Left lung (tissue), 10 donors: ENCODE results near the gene PHF20. TPM values are rescaled to one million over a fixed set of nuclear protein-coding genes. Genes with fewer than 3 reads are reported as not detected.

Experiments used
- ATAC-seq: fragments of 200-7000 bp; cut with Tn5 transposase; one replicate; pipeline ENCODE4 v1.9.1; 2020; ENCODE audit warnings: moderate library complexity
- DNase-seq, 4 donors: peaks; one replicate each; pipeline ENCODE4 v3.0.0-alpha.2; 2013 to 2020
- H3K27ac ChIP-seq, 2 donors: fragments of 200-600 bp; sonication (generic) in 1 of 2; one replicate each; pipeline versions ENCODE4 v1.5.0 to v1.8.0; 2020 to 2021
- H3K27me3 ChIP-seq, 2 donors: fragments of 200-600 bp; sonication (generic) in 1 of 2; one replicate each; pipeline versions ENCODE4 v1.5.0 to v1.8.0; 2020 to 2021
- H3K36me3 ChIP-seq, 2 donors: fragments of 200-600 bp; sonication (generic) in 1 of 2; one replicate each; pipeline versions ENCODE4 v1.5.0 to v1.8.0; 2020 to 2021
- H3K4me1 ChIP-seq, 2 donors: fragments of 200-600 bp; one replicate each; pipeline ENCODE4 v1.8.0; 2021
- H3K4me3 ChIP-seq, 2 donors: fragments of 200-600 bp; sonication (generic) in 1 of 2; one replicate each; pipeline versions ENCODE4 v1.5.0 to v1.8.0; 2020 to 2021; ENCODE audit warnings: mild to moderate bottlenecking in 1 of 2
- H3K9me3 ChIP-seq, 2 donors: fragments of 200-600 bp; sonication (generic) in 1 of 2; one replicate each; pipeline versions ENCODE4 v1.5.0 to v1.8.0; 2020 to 2021
- intact Hi-C, 2 donors: fragments of 100-400 bp; cut with DNase I; formaldehyde crosslinking; loops; one replicate each; pipeline versions ENCODE4 v1.11.2 to v1.14.2; 2022
- polyA plus RNA-seq, 6 donors: library from polyadenylated mRNA; unstranded; fragments of 120-200 nt; gene quantifications; one replicate each; pipeline ENCODE4 v1.2.1, GENCODE V29; 2013; ENCODE audit not compliant: insufficient read length in 6 of 6
- total RNA-seq, 2 donors: library from RNA; stranded (reverse); fragmentation: NEBNext Ultra II Directional; extraction: Animal tissue kit (Norgen Biotek cat#: 25700); gene quantifications; one replicate each; pipeline ENCODE4 v1.2.1, GENCODE V29; 2021
- TF ChIP-seq, protein P1 (sequence below), 2 donors: fragments of 200-600 bp; sonication (generic) in 1 of 2; IDR thresholded peaks; one replicate each; pipeline versions ENCODE4 v1.5.0 to v1.8.0; 2021; ENCODE audit warnings: antibody characterized with exemption in 2 of 2
- donor health status: DM: no; HTN: yes; CAD: no.
- donor health status: DM: no; HTN: no; CAD: no.

The PHF20 gene
- total and polyA plus RNA-seq, 8 donors: 31.1 to 43.4 (median 39.6) TPM

- peaks cover 0 to 5% of the 10 kb centered on the region in 2 donors for H3K4me1 ChIP-seq
- H3K27ac ChIP-seq: no peak overlapping the region
- no peak overlapping the region for H3K4me3 ChIP-seq
- intact Hi-C loops: no loop called here
- H3K27me3 ChIP-seq: no peaks in the 10 kb centered on the region
- DNase-seq (no peak), ATAC-seq (no peak)
- TF ChIP-seq, protein P1, sequence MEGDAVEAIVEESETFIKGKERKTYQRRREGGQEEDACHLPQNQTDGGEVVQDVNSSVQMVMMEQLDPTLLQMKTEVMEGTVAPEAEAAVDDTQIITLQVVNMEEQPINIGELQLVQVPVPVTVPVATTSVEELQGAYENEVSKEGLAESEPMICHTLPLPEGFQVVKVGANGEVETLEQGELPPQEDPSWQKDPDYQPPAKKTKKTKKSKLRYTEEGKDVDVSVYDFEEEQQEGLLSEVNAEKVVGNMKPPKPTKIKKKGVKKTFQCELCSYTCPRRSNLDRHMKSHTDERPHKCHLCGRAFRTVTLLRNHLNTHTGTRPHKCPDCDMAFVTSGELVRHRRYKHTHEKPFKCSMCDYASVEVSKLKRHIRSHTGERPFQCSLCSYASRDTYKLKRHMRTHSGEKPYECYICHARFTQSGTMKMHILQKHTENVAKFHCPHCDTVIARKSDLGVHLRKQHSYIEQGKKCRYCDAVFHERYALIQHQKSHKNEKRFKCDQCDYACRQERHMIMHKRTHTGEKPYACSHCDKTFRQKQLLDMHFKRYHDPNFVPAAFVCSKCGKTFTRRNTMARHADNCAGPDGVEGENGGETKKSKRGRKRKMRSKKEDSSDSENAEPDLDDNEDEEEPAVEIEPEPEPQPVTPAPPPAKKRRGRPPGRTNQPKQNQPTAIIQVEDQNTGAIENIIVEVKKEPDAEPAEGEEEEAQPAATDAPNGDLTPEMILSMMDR (IDR thresholded peaks at IDR 0.05): no peak
- no peaks in the 10 kb centered on the region for H3K36me3 ChIP-seq
- no peaks in the 10 kb centered on the region for H3K9me3 ChIP-seq
Measured at GRCh38 chr20:35974256-35974655, 202.4 kb downstream of the PHF20 start.

- H3K27ac ChIP-seq: no peak overlapping the region
- peaks cover 0 to 5% of the 10 kb centered on the region in 2 donors for H3K4me1 ChIP-seq
- intact Hi-C loops: no loop called here
- DNase-seq (peak in 2 of 4 donors; percentile 74 to 85), ATAC-seq (peak; percentile 35)
- TF ChIP-seq, protein P1 (IDR thresholded peaks at IDR 0.05): no peak
- no peaks in the 10 kb centered on the region for H3K9me3 ChIP-seq
- no peaks in the 10 kb centered on the region for H3K36me3 ChIP-seq
- no peak overlapping the region for H3K4me3 ChIP-seq
- no peaks in the 10 kb centered on the region for H3K27me3 ChIP-seq
Measured at GRCh38 chr20:35975576-35976373, 204.0 kb downstream of the PHF20 start.

DNA sequence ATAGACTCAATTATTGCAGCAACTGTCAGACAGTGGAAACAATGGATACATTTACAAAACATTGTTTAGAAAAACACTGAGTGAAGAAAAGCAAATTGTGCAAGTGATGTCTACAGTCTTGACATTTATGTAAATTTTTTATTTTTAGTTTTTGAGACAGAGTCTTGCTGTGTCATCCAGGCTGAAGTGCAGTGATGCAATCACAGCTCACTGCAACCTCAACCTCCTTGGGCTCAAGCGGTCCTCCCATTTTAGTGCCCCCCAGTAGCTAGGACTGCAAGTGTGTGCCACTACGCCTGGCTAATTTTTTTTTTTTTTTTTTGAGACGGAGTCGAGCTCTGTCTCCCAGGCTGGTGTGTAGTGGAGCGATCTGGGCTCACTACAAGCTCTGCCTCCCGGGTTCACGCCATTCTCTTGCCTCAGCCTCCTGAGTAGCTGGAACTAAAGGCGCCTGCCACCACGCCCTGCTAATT is 206.3 kb downstream of the PHF20 start:
- ATAC-seq (peak; percentile 49), DNase-seq (peak in 2 of 4 donors; percentile 24 to 64)
- Histone ChIP-seq H3K4me3 (no peak overlapping the region), H3K27me3 (no peaks in the 10 kb centered on the region), H3K4me1 (peaks cover 0 to 5% of the 10 kb centered on the region in 2 donors), H3K27ac (no peak overlapping the region), H3K36me3 (no peaks in the 10 kb centered on the region), H3K9me3 (no peaks in the 10 kb centered on the region)
- intact Hi-C loops: no loop called here
- TF ChIP-seq, protein P1 (IDR thresholded peaks at IDR 0.05): no peak

DNA sequence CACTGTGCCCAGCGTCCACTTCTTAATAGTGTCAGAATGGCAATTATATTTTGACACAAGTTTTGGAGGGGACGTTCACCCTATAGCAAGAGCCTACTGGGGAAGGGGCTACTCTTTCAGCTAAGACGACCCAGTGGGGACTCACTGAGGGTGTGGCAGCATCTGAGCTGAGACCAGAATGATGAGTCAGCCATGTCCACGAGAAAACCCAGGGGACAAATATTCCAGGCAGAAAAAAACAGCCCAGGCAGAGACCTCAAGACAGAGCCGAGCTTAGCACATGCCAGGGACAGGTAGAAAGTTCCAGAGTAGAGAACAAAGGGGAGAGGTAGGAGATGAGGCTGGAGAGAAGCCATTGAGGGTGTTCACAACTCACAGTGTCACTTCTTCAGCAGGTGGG is 207.7 kb downstream of the PHF20 start:
- Histone ChIP-seq H3K4me1 (peaks cover 0 to 5% of the 10 kb centered on the region in 2 donors), H3K27me3 (no peaks in the 10 kb centered on the region), H3K27ac (no peak overlapping the region), H3K36me3 (no peaks in the 10 kb centered on the region), H3K4me3 (no peak overlapping the region), H3K9me3 (no peaks in the 10 kb centered on the region)
- ATAC-seq: no peak
- no peak for DNase-seq
- TF ChIP-seq, protein P1 (IDR thresholded peaks at IDR 0.05): no peak
- intact Hi-C loops: no loop called here

DNA sequence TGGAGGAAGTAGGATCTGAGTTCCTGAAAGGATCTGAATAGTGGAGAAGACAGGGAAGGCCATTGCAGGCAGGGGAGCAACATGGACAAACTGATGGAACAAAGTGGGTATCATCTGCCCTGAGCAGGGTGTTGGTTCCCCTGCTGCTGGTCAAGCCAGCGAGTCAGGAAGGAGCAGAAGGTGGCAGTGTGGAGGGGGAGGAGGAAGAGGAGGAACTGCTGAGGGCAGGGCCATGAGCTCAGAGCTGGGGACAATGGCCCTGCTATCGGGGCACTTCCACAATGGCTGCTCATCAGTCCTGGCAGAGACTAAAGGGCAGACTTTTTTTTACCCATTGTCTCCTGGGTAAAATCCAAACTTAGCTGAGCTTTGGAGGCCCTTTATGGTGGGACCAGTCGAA is 210.2 kb downstream of the PHF20 start:
- TF ChIP-seq, protein P1 (IDR thresholded peaks at IDR 0.05): no peak
- peaks cover 0 to 5% of the 10 kb centered on the region in 2 donors for H3K4me1 ChIP-seq
- no peak overlapping the region for H3K4me3 ChIP-seq
- intact Hi-C loops: loop anchor here in 1 of 2 donors (10.0 kb wide), 1 partner anchor 153 kb away; no protein-coding TSS in a partner anchor
- ATAC-seq (peak; percentile 20), DNase-seq (no peak)
- no peaks in the 10 kb centered on the region for H3K27me3 ChIP-seq
- no peak overlapping the region for H3K27ac ChIP-seq
- no peaks in the 10 kb centered on the region for H3K9me3 ChIP-seq
- H3K36me3 ChIP-seq: no peaks in the 10 kb centered on the region
